Spleen (tissue), 7 donors: ENCODE results near the gene TOMM20.

Experiments
- POLR2A ChIP-seq, 3 donors: fragments of 450-650 bp; IDR thresholded peaks; one replicate each; pipeline ENCODE4 v1.5.1; 2017; ENCODE audit warnings: antibody characterized with exemption in 3 of 3, mild to moderate bottlenecking in 1 of 3
- POLR2AphosphoS5 ChIP-seq, 3 donors: sonication (generic); formaldehyde crosslinking; IDR thresholded peaks; one replicate each; pipeline ENCODE4 v1.5.1; 2017; ENCODE audit warnings: antibody characterized with exemption in 3 of 3
- TF ChIP-seq, protein P1 (sequence below), 11 experiments: fragments of 200-600 bp in 7 of 11; fragments of 450-650 bp in 4 of 11; sonication (generic) in 4 of 11; IDR thresholded peaks in 8 of 11; conservative IDR thresholded peaks in 3 of 11; 1 replicate in 7 of 11; 2 replicates in 4 of 11; pipeline versions ENCODE4 v1.4.0 to v1.8.0; 2016 to 2021; ENCODE audit warnings: antibody characterized with exemption in 11 of 11, inconsistent platforms in 4 of 11, mild to moderate bottlenecking in 1 of 11
- donor health status: DM: no; HTN: no; CAD: no; lungs with moderate emphysema.
- donor health status: DM: no; HTN: no; CAD: no.
- donor health status: DM: no; HTN: no; CAD: no.

- TF ChIP-seq POLR2AphosphoS5 (IDR thresholded peaks at IDR 0.05) (no peak), POLR2A (IDR thresholded peaks at IDR 0.05) (no peak)
- TF ChIP-seq, protein P1, sequence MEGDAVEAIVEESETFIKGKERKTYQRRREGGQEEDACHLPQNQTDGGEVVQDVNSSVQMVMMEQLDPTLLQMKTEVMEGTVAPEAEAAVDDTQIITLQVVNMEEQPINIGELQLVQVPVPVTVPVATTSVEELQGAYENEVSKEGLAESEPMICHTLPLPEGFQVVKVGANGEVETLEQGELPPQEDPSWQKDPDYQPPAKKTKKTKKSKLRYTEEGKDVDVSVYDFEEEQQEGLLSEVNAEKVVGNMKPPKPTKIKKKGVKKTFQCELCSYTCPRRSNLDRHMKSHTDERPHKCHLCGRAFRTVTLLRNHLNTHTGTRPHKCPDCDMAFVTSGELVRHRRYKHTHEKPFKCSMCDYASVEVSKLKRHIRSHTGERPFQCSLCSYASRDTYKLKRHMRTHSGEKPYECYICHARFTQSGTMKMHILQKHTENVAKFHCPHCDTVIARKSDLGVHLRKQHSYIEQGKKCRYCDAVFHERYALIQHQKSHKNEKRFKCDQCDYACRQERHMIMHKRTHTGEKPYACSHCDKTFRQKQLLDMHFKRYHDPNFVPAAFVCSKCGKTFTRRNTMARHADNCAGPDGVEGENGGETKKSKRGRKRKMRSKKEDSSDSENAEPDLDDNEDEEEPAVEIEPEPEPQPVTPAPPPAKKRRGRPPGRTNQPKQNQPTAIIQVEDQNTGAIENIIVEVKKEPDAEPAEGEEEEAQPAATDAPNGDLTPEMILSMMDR (IDR thresholded peaks at IDR 0.05 in 8 of 11, conservative IDR thresholded peaks at IDR 0.05 in 3 of 11), result no peak
Observed at GRCh38 chr1:235107368-235108184, 21.1 kb downstream of the TOMM20 start.
